B cell (primary cell): ENCODE measurements around the gene HPX. TPM values are rescaled to one million over a fixed set of nuclear protein-coding genes. Genes with fewer than 3 reads are reported as not detected.

ENCODE experiments used
- ATAC-seq: fragments of 200-7000 bp; cut with Tn5 transposase; one replicate; pipeline ENCODE4 v1.10.0; 2021; ENCODE audit warnings: low read depth, mild to moderate bottlenecking, moderate number of reproducible peaks, moderate library complexity
- CTCF ChIA-PET: fragments of 350-600 bp; sonication (Branson Sonifier 250); formaldehyde crosslinking; loops from one replicate; lab custom pipeline; 2021; ENCODE audit warnings: antibody characterized with exemption, inconsistent platforms; lab: Charles Lee
- POLR2A ChIA-PET: fragments of 350-600 bp; sonication (Branson Sonifier 250); formaldehyde crosslinking; loops from one replicate; lab custom pipeline; 2021; ENCODE audit warnings: antibody characterized with exemption; lab: Charles Lee
- DNase-seq: peaks from one replicate; pipeline ENCODE4 v3.0.0; 2013
- H2AFZ ChIP-seq: 2 replicates; pipeline ENCODE4 v1.6.1; 2012; ENCODE audit warnings: mild to moderate bottlenecking, low read depth, low read length; ENCODE audit not compliant: insufficient read depth, poor library complexity, severe bottlenecking
- H3K27ac ChIP-seq, 2 donors: 1 replicate in 1 of 2; 2 replicates in 1 of 2; pipeline ENCODE4 v1.5.1; 2012 to 2013; ENCODE audit warnings: low read length in 2 of 2, mild to moderate bottlenecking in 2 of 2, moderate library complexity in 1 of 2
- H3K27me3 ChIP-seq, 4 experiments: fragments of 200-600 bp in 1 of 4; sonication (generic) in 1 of 4; replicated peaks in 1 of 4; 1 replicate in 2 of 4; 2 replicates in 2 of 4; pipeline versions ENCODE4 v1.6.1 to v1.7.0; 2013 to 2016; ENCODE audit warnings: low read length in 3 of 4, mild to moderate bottlenecking in 2 of 4, mixed read lengths in 1 of 4, moderate library complexity in 1 of 4; ENCODE audit not compliant: insufficient read depth in 4 of 4, control insufficient read depth in 3 of 4; ENCODE audit errors: control extremely low read depth in 1 of 4
- H3K36me3 ChIP-seq, 2 experiments: replicated peaks in 1 of 2; 1 replicate in 1 of 2; 2 replicates in 1 of 2; pipeline versions ENCODE4 v1.6.1 to v1.7.1; 2013; ENCODE audit warnings: low read length in 1 of 2; ENCODE audit not compliant: insufficient read depth in 2 of 2, control insufficient read depth in 1 of 2; ENCODE audit errors: control extremely low read depth in 1 of 2, extremely low read depth in 1 of 2
- H3K4me1 ChIP-seq, 2 donors: fragments of 200-600 bp in 1 of 2; sonication (generic) in 1 of 2; 1 replicate in 1 of 2; 2 replicates in 1 of 2; pipeline versions ENCODE4 v1.5.1 to v1.6.1; 2013 to 2017; ENCODE audit warnings: low read length in 2 of 2; ENCODE audit not compliant: control insufficient read depth in 2 of 2, insufficient read depth in 2 of 2
- H3K4me2 ChIP-seq: replicated peaks from 2 replicates; pipeline ENCODE3; 2012; ENCODE audit warnings: mild to moderate bottlenecking, low read depth, low read length; ENCODE audit not compliant: poor library complexity, severe bottlenecking
- H3K4me3 ChIP-seq, 5 experiments: fragments of 200-600 bp in 1 of 5; sonication (generic) in 1 of 5; 1 replicate in 3 of 5; 2 replicates in 2 of 5; pipeline versions ENCODE4 v1.5.1 to v1.7.0; 2011 to 2016; ENCODE audit warnings: low read length in 4 of 5, mild to moderate bottlenecking in 4 of 5, low read depth in 2 of 5, control low read depth in 1 of 5, moderate library complexity in 1 of 5; ENCODE audit not compliant: insufficient read depth in 1 of 5; ENCODE audit errors: control extremely low read depth in 1 of 5, extremely low read depth in 1 of 5
- H3K79me2 ChIP-seq: fragments of 200-600 bp; sonication (generic); one replicate; pipeline ENCODE4 v1.6.0; 2016; ENCODE audit warnings: low read length; ENCODE audit not compliant: control insufficient read depth, insufficient read depth
- H3K9ac ChIP-seq: fragments of 200-600 bp; sonication (generic); 2 replicates; pipeline ENCODE4 v1.6.1; 2017; ENCODE audit warnings: mild to moderate bottlenecking, low read length, moderate library complexity
- H3K9me3 ChIP-seq, 3 donors: one replicate each; pipeline versions ENCODE4 v1.6.1 to v1.7.1; 2013; ENCODE audit warnings: low read length in 2 of 3; ENCODE audit not compliant: control insufficient read depth in 2 of 3, insufficient read depth in 1 of 3; ENCODE audit errors: control extremely low read depth in 1 of 3
- H4K20me1 ChIP-seq: 2 replicates; pipeline ENCODE4 v1.6.0; 2012; ENCODE audit warnings: mild to moderate bottlenecking, low read length; ENCODE audit not compliant: insufficient read depth, control insufficient read depth, poor library complexity, severe bottlenecking
- H3K27ac Mint-ChIP-seq: one replicate; pipeline ENCODE4 v1.8.0; 2021; ENCODE audit warnings: mixed read lengths
- H3K27me3 Mint-ChIP-seq: one replicate; pipeline ENCODE4 v1.8.0; 2021; ENCODE audit warnings: mixed read lengths
- H3K4me1 Mint-ChIP-seq: one replicate; pipeline ENCODE4 v1.8.0; 2021; ENCODE audit warnings: mixed read lengths
- H3K4me3 Mint-ChIP-seq: one replicate; pipeline ENCODE4 v1.8.0; 2021; ENCODE audit warnings: mixed read lengths
- H3K9me3 Mint-ChIP-seq: one replicate; pipeline ENCODE4 v1.8.0; 2022; ENCODE audit warnings: mixed read lengths; ENCODE audit not compliant: insufficient read depth
- EZH2 ChIP-seq: IDR thresholded peaks from 2 replicates; pipeline ENCODE4 v1.6.1; 2012; ENCODE audit warnings: borderline replicate concordance, low read depth, mild to moderate bottlenecking, moderate library complexity, low read length; ENCODE audit not compliant: insufficient read depth, poor library complexity, severe bottlenecking
- WGBS: methylation state at CpG from one replicate; pipeline ENCODE4 v1.1.5; 2013; ENCODE audit warnings: missing lambda C conversion rate; ENCODE audit not compliant: insufficient coverage; 5-methylcytosine and 5-hydroxymethylcytosine counted together
- intact Hi-C: fragments of 100-400 bp; cut with micrococcal nuclease; formaldehyde crosslinking; loops from one replicate; pipeline ENCODE4 v1.10.0; 2022
- polyA plus RNA-seq: library from polyadenylated mRNA; depleted of rRNA; stranded (reverse); fragments of >200 nt; gene quantifications from 2 replicates; pipeline ENCODE4 v1.2.3, GENCODE V29; 2012
- total RNA-seq, 2 donors: library from RNA; stranded (reverse); fragments of 120-200 nt in 1 of 2; gene quantifications; 1 replicate in 1 of 2; 2 replicates in 1 of 2; pipeline versions ENCODE4 v1.2.3 to v1.2.4, GENCODE V29; 2013 to 2022
- TF ChIP-seq, protein P1 (sequence below): fragments of 200-600 bp; IDR thresholded peaks from one replicate; pipeline ENCODE4 v1.8.0; 2022; ENCODE audit warnings: antibody characterized with exemption, mild to moderate bottlenecking

The HPX gene
- total and polyA plus RNA-seq, 2 donors (not counting 1 experiment from before 2014, with no cell fraction given), result 0.64 to 1.1 TPM

DNA sequence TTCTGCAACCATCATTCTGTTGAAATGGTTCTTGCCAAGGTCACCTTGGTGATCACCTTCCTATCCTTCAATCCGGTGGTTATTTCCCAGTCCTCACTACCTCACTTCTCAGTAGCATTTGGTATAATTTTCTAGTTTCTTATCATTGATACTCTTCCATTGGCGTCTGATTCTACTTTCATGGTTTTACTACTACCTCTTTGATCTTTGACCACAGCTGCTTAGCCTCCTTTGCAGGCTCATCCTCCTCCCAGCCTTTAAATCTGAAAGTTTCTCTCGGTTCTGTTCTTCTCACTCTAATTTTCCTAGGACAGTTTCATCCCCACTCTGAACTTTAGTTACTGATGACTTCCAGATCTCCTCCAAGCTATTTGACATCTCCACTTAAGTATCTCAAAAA, 45.5 kb upstream of the HPX start:
- Mint-ChIP-seq H3K27me3 (no peaks in the 10 kb centered on the region), H3K9me3 (no peaks in the 10 kb centered on the region), H3K4me1 (peaks cover 20% of the 10 kb centered on the region), H3K27ac (no peak overlapping the region), H3K4me3 (no peak overlapping the region)
- ChIA-PET POLR2A (no interaction called here), CTCF (interaction anchor here (0.8 to 6.6 kb wide), 3 partner anchors 96 to 219 kb away, joined by 3 to 27 read pairs (median 4); partner anchors contain the start of gene SMPD1)
- no peak for TF ChIP-seq EZH2
- TF ChIP-seq, protein P1, sequence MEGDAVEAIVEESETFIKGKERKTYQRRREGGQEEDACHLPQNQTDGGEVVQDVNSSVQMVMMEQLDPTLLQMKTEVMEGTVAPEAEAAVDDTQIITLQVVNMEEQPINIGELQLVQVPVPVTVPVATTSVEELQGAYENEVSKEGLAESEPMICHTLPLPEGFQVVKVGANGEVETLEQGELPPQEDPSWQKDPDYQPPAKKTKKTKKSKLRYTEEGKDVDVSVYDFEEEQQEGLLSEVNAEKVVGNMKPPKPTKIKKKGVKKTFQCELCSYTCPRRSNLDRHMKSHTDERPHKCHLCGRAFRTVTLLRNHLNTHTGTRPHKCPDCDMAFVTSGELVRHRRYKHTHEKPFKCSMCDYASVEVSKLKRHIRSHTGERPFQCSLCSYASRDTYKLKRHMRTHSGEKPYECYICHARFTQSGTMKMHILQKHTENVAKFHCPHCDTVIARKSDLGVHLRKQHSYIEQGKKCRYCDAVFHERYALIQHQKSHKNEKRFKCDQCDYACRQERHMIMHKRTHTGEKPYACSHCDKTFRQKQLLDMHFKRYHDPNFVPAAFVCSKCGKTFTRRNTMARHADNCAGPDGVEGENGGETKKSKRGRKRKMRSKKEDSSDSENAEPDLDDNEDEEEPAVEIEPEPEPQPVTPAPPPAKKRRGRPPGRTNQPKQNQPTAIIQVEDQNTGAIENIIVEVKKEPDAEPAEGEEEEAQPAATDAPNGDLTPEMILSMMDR, result no peak
- WGBS, result 91% methylated on average over 2 of the region's 3 CpGs
- H2AFZ ChIP-seq, result no peak overlapping the region
- intact Hi-C loops, result loop anchor here (10.0 kb wide), 1 partner anchor 801 kb away; the partner anchor contains the start of genes TRIM22 and TRIM5
- no peaks in the 10 kb centered on the region for H4K20me1 ChIP-seq
- H3K79me2 ChIP-seq, result peaks cover 45% of the 10 kb centered on the region
- H3K27me3 ChIP-seq, result no peaks in the 10 kb centered on the region
- peak overlapping the region in 1 of 2 donors; percentile 19 for H3K27ac ChIP-seq
- H3K4me1 ChIP-seq, result peaks cover 13 to 14% of the 10 kb centered on the region in 2 donors
- no peak overlapping the region for H3K4me3 ChIP-seq
- DNase-seq, result no peak
- H3K9ac ChIP-seq, result no peak overlapping the region
- no peak for ATAC-seq
- no peaks in the 10 kb centered on the region for H3K9me3 ChIP-seq
- no peak overlapping the region for H3K4me2 ChIP-seq
- peaks cover 0 to 58% of the 10 kb centered on the region in 2 experiments for H3K36me3 ChIP-seq

DNA sequence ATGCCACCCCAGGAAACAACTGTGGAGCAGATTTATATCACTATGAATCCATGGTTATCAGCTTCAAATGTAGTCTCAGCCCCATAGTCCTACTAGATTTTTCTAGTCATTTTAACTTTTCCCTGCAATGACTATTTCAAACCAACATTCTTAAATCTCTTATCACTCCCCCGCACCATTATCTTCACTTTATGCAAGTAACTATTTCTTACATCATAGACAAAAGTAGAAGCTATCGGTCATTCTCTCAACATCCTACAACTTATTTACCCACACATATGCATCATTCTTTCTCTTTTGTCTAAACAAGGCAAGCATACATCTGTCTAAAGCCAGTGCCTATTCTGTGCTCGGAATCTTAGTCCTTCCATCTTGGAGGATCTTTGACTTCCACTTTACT, 44.9 kb upstream of the HPX start:
- Histone ChIP-seq H3K4me3 (no peak overlapping the region), H3K79me2 (peaks cover 50% of the 10 kb centered on the region), H3K4me2 (no peak overlapping the region), H3K27ac (peak overlapping the region in 1 of 2 donors; percentile 19), H4K20me1 (no peaks in the 10 kb centered on the region), H3K36me3 (peaks cover 0 to 58% of the 10 kb centered on the region in 2 experiments), H3K9me3 (no peaks in the 10 kb centered on the region), H2AFZ (no peak overlapping the region), H3K9ac (no peak overlapping the region), H3K27me3 (no peaks in the 10 kb centered on the region), H3K4me1 (peaks cover 16 to 18% of the 10 kb centered on the region in 2 donors)
- H3K4me3 Mint-ChIP-seq, result no peak overlapping the region
- ChIA-PET POLR2A (no interaction called here), CTCF (interaction anchor here (1.0 to 6.6 kb wide), 5 partner anchors 10 to 271 kb away, joined by 3 to 27 read pairs (median 4); no protein-coding TSS in a partner anchor)
- DNase-seq (no peak), ATAC-seq (no peak)
- peaks cover 25% of the 10 kb centered on the region for H3K4me1 Mint-ChIP-seq
- intact Hi-C loops, result loop anchor here (10.0 kb wide), 1 partner anchor 801 kb away; the partner anchor contains the start of genes TRIM22 and TRIM5
- no peak for TF ChIP-seq EZH2
- TF ChIP-seq, protein P1, result no peak
- 97% methylated on average over 3 of the region's 3 CpGs for WGBS
- H3K27ac Mint-ChIP-seq, result no peak overlapping the region
- no peaks in the 10 kb centered on the region for H3K27me3 Mint-ChIP-seq
- no peaks in the 10 kb centered on the region for H3K9me3 Mint-ChIP-seq
